Breast epithelium (tissue), 3 donors: ENCODE results near the gene PNPLA5.

ENCODE experiments used
- CTCF ChIP-seq, 3 donors: fragments of 450-650 bp; IDR thresholded peaks; one replicate each; pipeline ENCODE4 v1.5.1; 2016 to 2017; ENCODE audit warnings: antibody characterized with exemption in 3 of 3, mild to moderate bottlenecking in 3 of 3, moderate library complexity in 3 of 3
- POLR2A ChIP-seq: fragments of 450-650 bp; IDR thresholded peaks from one replicate; pipeline ENCODE4 v1.6.1; 2016; ENCODE audit warnings: antibody characterized with exemption, mild to moderate bottlenecking, moderate library complexity
- POLR2AphosphoS5 ChIP-seq, 3 donors: sonication (generic); formaldehyde crosslinking; IDR thresholded peaks; one replicate each; pipeline ENCODE4 v1.6.1; 2017; ENCODE audit warnings: antibody characterized with exemption in 3 of 3

- TF ChIP-seq CTCF (IDR thresholded peaks at IDR 0.05) (no peak), POLR2AphosphoS5 (IDR thresholded peaks at IDR 0.05) (no peak), POLR2A (no peak)
Measured at GRCh38 chr22:43832393-43833265, 59.2 kb downstream of the PNPLA5 start.
